ENCODE measurements around the gene ACTR5. TPM values are rescaled to one million over a fixed set of nuclear protein-coding genes. Genes with fewer than 3 reads are reported as not detected.

ACTR5 gene
- total and polyA plus RNA-seq, 3 donors from 2014 or later, result 18.9 to 26.9 (median 22.7) TPM

DNA sequence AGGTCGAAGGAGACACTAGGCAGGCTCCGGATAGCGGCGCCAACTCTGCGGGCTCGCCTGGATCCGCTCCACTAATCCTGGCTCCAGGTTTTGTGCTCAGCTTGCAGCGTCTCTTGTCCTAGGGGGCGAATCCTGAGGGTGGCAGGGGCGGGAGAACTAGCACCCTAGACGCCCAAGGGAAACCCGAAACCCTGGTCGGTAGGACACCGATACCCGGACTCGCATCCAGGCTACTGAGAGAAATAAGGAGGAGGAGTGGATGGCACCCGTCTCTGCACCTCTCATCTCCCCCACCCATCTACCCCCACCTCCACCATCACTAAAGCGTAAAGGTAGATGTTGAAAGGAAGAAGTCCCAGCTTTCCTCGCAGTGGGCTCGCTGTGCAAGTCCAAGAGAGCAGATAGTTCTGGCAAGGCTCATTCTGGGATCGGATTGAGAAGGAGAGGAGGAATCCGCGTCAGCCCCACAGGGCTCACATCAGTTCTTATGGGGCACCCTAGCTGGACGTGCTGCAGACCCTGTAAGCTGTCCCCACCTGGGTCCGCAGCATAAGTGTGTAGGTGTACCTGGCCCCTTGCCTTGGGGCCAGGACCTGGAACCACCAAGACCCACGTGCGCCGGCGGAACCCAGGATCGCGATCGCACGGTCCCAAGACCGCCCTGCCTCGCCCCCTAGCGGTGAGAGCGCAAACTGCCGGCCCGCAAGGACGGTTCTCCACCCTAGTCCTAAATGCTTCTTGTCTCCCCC is 17.1 kb upstream of the ACTR5 start:
- Histone ChIP-seq H3K27me3 (no peaks in the 10 kb centered on the region), H3K9me3 (no peaks in the 10 kb centered on the region), H3K27ac (no peak overlapping the region), H3K4me3 (peak overlapping the region; percentile 12 to 25), H3K4me1 (no peaks in the 10 kb centered on the region), H3K36me3 (ENCODE audit: low read depth, missing control alignments) (no peaks in the 10 kb centered on the region)
- TF ChIP-seq POLR2A (IDR thresholded peaks at IDR 0.05), result no peak
- TF ChIP-seq, protein P1, sequence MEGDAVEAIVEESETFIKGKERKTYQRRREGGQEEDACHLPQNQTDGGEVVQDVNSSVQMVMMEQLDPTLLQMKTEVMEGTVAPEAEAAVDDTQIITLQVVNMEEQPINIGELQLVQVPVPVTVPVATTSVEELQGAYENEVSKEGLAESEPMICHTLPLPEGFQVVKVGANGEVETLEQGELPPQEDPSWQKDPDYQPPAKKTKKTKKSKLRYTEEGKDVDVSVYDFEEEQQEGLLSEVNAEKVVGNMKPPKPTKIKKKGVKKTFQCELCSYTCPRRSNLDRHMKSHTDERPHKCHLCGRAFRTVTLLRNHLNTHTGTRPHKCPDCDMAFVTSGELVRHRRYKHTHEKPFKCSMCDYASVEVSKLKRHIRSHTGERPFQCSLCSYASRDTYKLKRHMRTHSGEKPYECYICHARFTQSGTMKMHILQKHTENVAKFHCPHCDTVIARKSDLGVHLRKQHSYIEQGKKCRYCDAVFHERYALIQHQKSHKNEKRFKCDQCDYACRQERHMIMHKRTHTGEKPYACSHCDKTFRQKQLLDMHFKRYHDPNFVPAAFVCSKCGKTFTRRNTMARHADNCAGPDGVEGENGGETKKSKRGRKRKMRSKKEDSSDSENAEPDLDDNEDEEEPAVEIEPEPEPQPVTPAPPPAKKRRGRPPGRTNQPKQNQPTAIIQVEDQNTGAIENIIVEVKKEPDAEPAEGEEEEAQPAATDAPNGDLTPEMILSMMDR (IDR thresholded peaks at IDR 0.05), result peak; percentile 89 to 100 (median 90)
- WGBS, 2 donors, result 0 to 1% methylated on average over 27 to 40 of the region's 40 CpGs
- intact Hi-C loops (cut with DNase I; ENCODE audit: low total_unique reads), result no loop called here
- peak; percentile 81 for DNase-seq

DNA sequence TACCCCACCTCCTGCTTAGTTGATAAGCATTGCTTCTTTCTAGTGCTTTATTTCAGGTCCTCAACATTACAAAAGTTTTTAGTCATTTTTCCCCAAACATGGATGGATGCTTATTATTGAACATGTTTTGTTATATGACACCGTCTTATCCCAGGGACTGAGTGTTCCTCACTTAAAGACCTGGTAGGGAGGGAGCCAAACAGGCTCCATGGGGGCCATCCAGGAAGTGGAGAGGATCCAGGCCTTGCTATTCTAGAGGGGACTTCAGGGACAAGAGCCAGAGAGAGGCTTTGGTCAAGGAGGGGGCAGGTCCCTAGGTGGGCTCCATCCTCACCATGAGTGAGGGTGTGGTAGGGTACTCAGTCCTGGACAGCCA is 16.5 kb upstream of the ACTR5 start:
- no peaks in the 10 kb centered on the region for H3K27me3 ChIP-seq
- no peak for DNase-seq
- TF ChIP-seq POLR2A (IDR thresholded peaks at IDR 0.05), result no peak
- TF ChIP-seq, protein P1 (IDR thresholded peaks at IDR 0.05), result no peak

DNA sequence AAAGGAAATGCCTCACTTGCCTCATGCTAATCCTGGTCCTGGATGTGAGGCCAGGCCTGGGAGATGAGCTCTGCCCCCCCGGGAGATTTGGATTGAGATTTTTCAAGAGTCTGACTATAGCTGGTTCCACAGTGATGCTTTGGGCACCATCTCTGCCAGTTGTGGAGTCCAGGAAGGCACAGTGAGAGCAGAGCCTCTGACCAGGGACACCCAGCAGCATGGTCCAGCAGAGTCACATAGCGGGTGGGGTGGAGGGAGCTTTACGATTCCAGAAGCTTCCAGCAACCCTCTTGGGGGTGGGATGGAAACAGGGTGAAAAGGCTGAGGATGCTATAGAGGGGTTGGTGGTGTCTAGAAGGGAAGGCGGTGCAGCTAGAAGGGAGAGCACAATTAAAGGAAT is 15.3 kb upstream of the ACTR5 start:
- Histone ChIP-seq H3K27ac (no peak overlapping the region), H3K4me1 (no peaks in the 10 kb centered on the region), H3K36me3 (ENCODE audit: low read depth, missing control alignments) (no peaks in the 10 kb centered on the region), H3K4me3 (no peak overlapping the region), H3K27me3 (no peaks in the 10 kb centered on the region), H3K9me3 (no peaks in the 10 kb centered on the region)
- no peak for TF ChIP-seq POLR2A (IDR thresholded peaks at IDR 0.05)
- TF ChIP-seq, protein P1 (IDR thresholded peaks at IDR 0.05), result no peak
- 86 to 87% methylated on average over 4 of the region's 4 CpGs for WGBS, 2 donors
- intact Hi-C loops (cut with DNase I; ENCODE audit: low total_unique reads), result no loop called here
- no peak for DNase-seq

More for the DNA sequence above, 16.5 kb upstream of the ACTR5 start:
- no peaks in the 10 kb centered on the region for H3K9me3 ChIP-seq
- no peaks in the 10 kb centered on the region for H3K4me1 ChIP-seq
- H3K27ac ChIP-seq, result no peak overlapping the region
- H3K36me3 ChIP-seq (ENCODE audit: low read depth, missing control alignments), result no peaks in the 10 kb centered on the region
- WGBS, 2 donors, result 28 to 56% methylated on average over 1 of the region's 1 CpG
- intact Hi-C loops (cut with DNase I; ENCODE audit: low total_unique reads), result no loop called here
- H3K4me3 ChIP-seq, result no peak overlapping the region

DNA sequence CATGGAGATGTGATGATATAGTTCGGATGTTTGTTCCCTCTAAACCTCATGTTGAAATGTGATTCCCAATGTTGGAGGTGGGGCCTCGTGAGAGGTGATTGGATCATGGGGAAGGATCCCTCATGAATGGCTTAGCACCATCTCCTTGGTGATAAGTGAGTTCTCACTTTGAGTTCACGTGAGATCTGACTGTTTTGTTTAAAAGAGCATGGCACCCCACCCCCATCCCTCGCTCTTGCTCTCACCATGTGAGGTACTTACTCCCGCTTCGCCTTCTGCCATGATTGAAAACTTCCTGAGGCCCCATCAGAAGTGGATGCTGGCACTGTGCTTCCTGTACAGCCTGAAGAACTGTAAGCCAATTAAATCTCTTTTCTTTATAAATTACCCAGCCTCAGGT is 13.1 kb upstream of the ACTR5 start:
- intact Hi-C loops (cut with DNase I; ENCODE audit: low total_unique reads), result no loop called here
- no peak overlapping the region for H3K27ac ChIP-seq
- WGBS, 2 donors, result 62 to 68% methylated on average over 6 of the region's 6 CpGs
- no peak for DNase-seq
- TF ChIP-seq, protein P1 (IDR thresholded peaks at IDR 0.05), result no peak
- no peak for TF ChIP-seq POLR2A (IDR thresholded peaks at IDR 0.05)
- no peaks in the 10 kb centered on the region for H3K4me1 ChIP-seq
- H3K27me3 ChIP-seq, result no peaks in the 10 kb centered on the region
- H3K36me3 ChIP-seq (ENCODE audit: low read depth, missing control alignments), result no peaks in the 10 kb centered on the region
- no peak overlapping the region for H3K4me3 ChIP-seq
- no peaks in the 10 kb centered on the region for H3K9me3 ChIP-seq

DNA sequence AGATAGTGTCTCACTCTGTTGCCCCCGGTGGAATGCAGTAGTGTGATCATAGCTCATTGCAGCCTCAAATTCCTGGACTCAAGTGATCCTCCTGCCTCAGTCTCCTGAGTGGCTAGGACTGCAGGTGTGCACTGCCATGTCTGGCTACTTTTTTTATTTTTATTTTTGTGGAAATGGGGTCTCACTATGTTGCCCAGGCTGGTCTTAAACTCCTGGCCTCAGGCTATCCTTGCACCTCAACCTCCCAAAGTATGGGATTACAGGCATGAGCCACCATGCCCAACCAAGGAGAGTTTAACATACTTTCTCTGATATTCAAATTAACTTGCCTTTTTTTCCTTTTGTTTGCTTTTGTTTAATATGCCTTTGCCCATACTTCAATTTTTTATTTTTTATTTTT is 10.4 kb upstream of the ACTR5 start:
- Histone ChIP-seq H3K27ac (no peak overlapping the region), H3K9me3 (no peaks in the 10 kb centered on the region), H3K4me3 (no peak overlapping the region), H3K27me3 (no peaks in the 10 kb centered on the region), H3K36me3 (ENCODE audit: low read depth, missing control alignments) (no peaks in the 10 kb centered on the region), H3K4me1 (no peaks in the 10 kb centered on the region)
- no peak for DNase-seq
- TF ChIP-seq POLR2A (IDR thresholded peaks at IDR 0.05), result no peak
- TF ChIP-seq, protein P1 (IDR thresholded peaks at IDR 0.05), result no peak
- intact Hi-C loops (cut with DNase I; ENCODE audit: low total_unique reads), result no loop called here
- whole genome bisulfite sequencing, 2 donors, result 60 to 82% methylated on average over 1 of the region's 1 CpG

Measured in testis (tissue), 3 donors.